DMS114 treated with DMSO at 0.1 percent for 48 hours (cell line): Measurements from ENCODE around the gene CLSTN1.
"Not testable (repeated sequence)": the region's sequence is repeated elsewhere in the genome, so short reads cannot be mapped to it uniquely, and the experiment has no call there.

Source experiments
- DNase-seq: peaks from one replicate; lab custom pipeline; 2025; ENCODE audit not compliant: unreplicated experiment; lab: John Stamatoyannopoulos, UW

Gene CLSTN1

GRCh38 chr1:9717193-9718005 lies 106.4 kb downstream of the CLSTN1 start:
- DNase-seq, result no peak

GRCh38 chr1:9716404-9717192 lies 107.2 kb downstream of the CLSTN1 start:
- no peak for DNase-seq

GRCh38 chr1:9715536-9716226 lies 108.1 kb downstream of the CLSTN1 start:
- DNase-seq, result no peak

- no peak for DNase-seq
These were observed 109.5 kb downstream of the CLSTN1 start for GRCh38 chr1:9714257-9714718.

- not testable (repeated sequence) for DNase-seq
These were observed 111.0 kb downstream of the CLSTN1 start for GRCh38 chr1:9712767-9713166.

- no peak for DNase-seq
These were observed 112.2 kb downstream of the CLSTN1 start for GRCh38 chr1:9711466-9712020.

GRCh38 chr1:9710037-9710436 lies 113.7 kb downstream of the CLSTN1 start:
- no peak for DNase-seq

- no peak for DNase-seq
These were observed 117.6 kb downstream of the CLSTN1 start for GRCh38 chr1:9706178-9706577.

GRCh38 chr1:9705337-9706093 lies 118.2 kb downstream of the CLSTN1 start:
- DNase-seq, result no peak

GRCh38 chr1:9703681-9704080 lies 120.1 kb downstream of the CLSTN1 start:
- no peak for DNase-seq

- DNase-seq, result no peak
These were observed 120.6 kb downstream of the CLSTN1 start for GRCh38 chr1:9703165-9703509.

- DNase-seq, result no peak
These were observed 122.1 kb downstream of the CLSTN1 start for GRCh38 chr1:9701665-9702064.

- no peak for DNase-seq
These were observed 123.4 kb downstream of the CLSTN1 start for GRCh38 chr1:9700340-9700739.

GRCh38 chr1:9699361-9699760 lies 124.4 kb downstream of the CLSTN1 start:
- no peak for DNase-seq

GRCh38 chr1:9696793-9697192 lies 127.0 kb downstream of the CLSTN1 start:
- no peak for DNase-seq

- DNase-seq, result no peak
These were observed 132.1 kb downstream of the CLSTN1 start for GRCh38 chr1:9691691-9692090.

GRCh38 chr1:9691108-9691445 lies 132.7 kb downstream of the CLSTN1 start:
- no peak for DNase-seq

- no peak for DNase-seq
These were observed 133.2 kb downstream of the CLSTN1 start for GRCh38 chr1:9690440-9691107.

- DNase-seq, result peak; percentile 30
These were observed 133.8 kb downstream of the CLSTN1 start for GRCh38 chr1:9689971-9690381.

GRCh38 chr1:9689011-9689706 lies 134.6 kb downstream of the CLSTN1 start:
- DNase-seq, result peak; percentile 68
